ENCODE measurements around the gene DELE1. TPM values are rescaled to one million over a fixed set of nuclear protein-coding genes. Genes with fewer than 3 reads are reported as not detected.
"Not testable (repeated sequence)": the region's sequence is repeated elsewhere in the genome, so short reads cannot be mapped to it uniquely, and the experiment has no call there.

Gene DELE1
- total RNA-seq, 1 donor from 2014 or later, result 37.8 TPM

DNA sequence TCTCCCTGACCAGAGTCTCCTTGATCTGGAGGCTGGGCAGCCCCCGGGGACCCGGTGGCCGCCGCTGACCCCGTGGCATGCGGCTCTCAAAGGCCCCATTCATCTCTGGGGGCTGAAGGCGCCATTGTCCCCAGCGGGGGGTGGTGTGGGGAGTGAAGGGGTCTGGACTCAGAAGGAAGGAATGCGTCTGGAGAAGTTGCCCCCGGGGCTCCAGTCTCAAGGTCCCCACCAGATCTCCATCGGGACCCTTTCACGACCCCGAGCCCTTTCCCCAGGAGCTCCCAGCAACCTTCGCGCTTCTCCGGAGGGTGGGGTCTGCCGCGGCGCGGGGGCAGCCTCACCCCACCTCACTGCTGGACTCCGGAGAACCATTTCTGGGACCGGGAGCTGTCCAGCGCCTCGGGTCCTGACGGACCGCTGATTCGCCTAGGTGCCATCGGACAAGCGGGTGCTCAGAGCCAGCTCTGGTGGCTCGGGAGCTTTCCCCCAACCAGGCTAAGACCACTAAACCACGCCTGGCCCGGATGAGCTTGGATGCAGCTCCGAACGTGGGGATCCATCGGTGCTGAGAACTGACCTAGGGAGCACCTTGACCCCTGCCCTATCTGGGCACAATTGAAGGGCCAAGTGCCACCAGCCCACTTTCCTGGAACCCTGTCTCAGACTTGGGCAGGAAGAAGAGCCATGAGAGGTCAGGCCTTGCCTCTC, 40.3 kb upstream of the DELE1 start:
- ATAC-seq (no peak), DNase-seq (ENCODE audit: low spot score) (peak; percentile 47)

- DNase-seq (ENCODE audit: low spot score) (no peak), ATAC-seq (no peak)
These were observed 39.8 kb upstream of the DELE1 start for GRCh38 chr5:141883892-141884318.

GRCh38 chr5:141889282-141889871, 34.3 kb upstream of the DELE1 start:
- DNase-seq (ENCODE audit: low spot score) (peak; percentile 22), ATAC-seq (peak; percentile 72)

DNA sequence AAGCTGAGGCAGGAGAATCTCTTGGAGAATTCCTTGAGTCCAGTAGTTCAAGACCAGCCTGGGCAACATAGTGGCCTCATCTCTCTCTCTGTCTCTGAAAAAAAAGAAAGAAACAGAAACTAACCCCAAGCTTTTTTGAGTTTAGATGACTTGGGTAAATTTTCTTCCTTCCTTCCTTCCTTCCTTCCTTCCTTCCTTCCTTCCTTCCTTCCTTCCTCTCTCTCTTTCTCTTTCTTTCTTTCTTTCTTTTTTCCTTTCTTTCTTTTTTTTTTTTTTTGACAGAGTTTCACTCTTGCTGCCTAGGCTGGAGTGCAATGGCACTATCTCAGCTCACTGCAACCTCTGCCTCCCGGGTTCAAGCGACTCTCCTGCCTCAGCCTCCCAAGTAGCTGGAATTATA, 33.2 kb upstream of the DELE1 start:
- not testable (repeated sequence) for DNase-seq (ENCODE audit: low spot score); ATAC-seq

GRCh38 chr5:141897425-141897824, 26.2 kb upstream of the DELE1 start:
- ATAC-seq, result no peak
- DNase-seq (ENCODE audit: low spot score), result no peak

DNA sequence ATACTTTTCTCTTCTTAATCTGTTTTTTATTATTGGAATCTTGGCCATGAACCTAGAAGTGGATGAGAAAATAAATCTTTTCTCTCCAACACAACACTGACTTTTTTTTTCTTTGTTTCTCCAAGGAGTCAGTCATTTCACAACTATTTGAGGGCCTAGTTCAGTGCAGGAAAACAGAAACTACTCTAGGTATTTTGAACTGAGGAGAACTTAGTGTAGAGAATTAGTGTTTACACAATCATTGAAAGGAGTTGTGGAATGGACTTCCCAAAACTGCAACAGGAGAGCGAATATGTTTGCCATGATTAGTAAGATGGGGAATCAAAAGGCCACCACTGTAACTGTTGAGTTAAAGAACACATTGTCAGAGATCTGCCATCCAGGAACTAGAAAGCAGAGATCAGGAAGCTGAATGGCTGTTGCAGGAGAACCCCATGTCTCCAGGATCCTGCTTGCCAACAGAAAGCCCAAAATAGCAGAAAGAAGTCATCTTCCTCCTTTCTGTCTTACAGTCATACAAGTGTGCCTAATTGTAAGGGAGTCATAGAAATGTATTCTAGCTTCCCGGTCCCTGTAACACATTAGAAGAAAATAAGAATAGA, 25.1 kb upstream of the DELE1 start:
- DNase-seq (ENCODE audit: low spot score), result no peak
- ATAC-seq, result no peak

GRCh38 chr5:141902015-141902814, 21.5 kb upstream of the DELE1 start:
- ATAC-seq, result no peak
- DNase-seq (ENCODE audit: low spot score), result no peak

- ATAC-seq, result no peak
These were observed 20.4 kb upstream of the DELE1 start for GRCh38 chr5:141903261-141903660.

DNA sequence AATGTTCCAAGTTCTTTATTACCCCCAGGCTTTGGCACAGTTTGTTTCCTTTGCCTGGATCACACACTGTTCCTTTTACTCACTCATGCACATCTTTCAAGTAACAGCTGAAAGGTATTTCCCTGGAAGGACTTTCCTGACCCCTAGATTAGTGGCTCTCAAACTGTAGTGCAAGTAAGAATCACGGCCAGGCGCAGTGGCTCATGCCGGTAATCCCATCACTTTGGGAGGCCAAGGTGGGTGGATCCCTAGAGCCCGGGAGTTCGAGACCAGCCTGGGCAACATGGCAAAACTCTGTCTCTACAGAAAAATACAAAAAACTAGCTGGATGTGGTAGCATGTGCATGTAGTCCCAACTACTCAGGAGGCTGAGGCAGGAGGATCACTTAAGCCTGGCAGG, 19.1 kb upstream of the DELE1 start:
- ATAC-seq, result no peak
- no peak for DNase-seq (ENCODE audit: low spot score)

More at GRCh38 chr5:141903261-141903660, 20.4 kb upstream of the DELE1 start:
- DNase-seq (ENCODE audit: low spot score), result no peak

DNA sequence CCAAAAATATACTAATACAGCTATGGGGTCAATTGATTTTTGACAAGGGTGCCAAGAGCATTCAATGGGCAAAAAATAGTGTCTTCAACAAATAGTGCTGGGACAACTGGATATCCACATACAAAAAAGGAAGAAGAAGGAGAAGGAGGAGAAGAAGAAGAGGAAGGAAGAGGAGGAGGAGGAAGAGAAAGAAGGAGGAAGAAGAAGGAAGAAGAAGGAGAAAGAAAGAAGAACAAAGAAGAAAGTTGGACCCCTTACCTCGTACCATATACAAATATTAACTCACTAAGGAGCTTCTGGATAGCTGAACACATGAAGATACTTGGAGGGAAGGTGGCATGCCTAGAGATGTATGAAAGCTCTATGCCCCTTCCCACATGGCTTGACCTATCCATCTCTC, 17.2 kb upstream of the DELE1 start:
- ATAC-seq (no peak), DNase-seq (ENCODE audit: low spot score) (no peak)

- no peak for ATAC-seq
- DNase-seq (ENCODE audit: low spot score), result no peak
These were observed 16.7 kb upstream of the DELE1 start for GRCh38 chr5:141906972-141907371.

- ATAC-seq, result no peak
- no peak for DNase-seq (ENCODE audit: low spot score)
These were observed 14.9 kb upstream of the DELE1 start for GRCh38 chr5:141908796-141909195.

DNA sequence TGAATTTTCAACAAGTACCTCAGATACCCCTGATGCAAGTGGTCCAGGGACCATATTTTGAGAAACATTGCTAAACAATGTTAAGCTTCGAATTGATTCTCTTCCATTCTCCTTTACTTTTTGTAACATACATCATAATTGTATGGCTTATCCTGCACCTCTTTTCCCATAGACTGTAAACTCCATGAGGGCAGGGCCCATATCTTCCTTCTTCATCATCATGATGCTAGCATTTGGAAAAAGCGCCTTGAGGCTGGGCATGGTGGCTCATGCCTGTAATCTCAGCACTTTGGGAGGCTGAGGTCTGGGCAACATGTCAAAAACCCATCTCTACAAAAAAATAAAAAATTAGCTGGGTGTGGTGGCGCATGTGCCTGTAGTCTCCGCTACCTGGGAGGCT, 14.5 kb upstream of the DELE1 start:
- no peak for ATAC-seq
- DNase-seq (ENCODE audit: low spot score), result no peak

DNA sequence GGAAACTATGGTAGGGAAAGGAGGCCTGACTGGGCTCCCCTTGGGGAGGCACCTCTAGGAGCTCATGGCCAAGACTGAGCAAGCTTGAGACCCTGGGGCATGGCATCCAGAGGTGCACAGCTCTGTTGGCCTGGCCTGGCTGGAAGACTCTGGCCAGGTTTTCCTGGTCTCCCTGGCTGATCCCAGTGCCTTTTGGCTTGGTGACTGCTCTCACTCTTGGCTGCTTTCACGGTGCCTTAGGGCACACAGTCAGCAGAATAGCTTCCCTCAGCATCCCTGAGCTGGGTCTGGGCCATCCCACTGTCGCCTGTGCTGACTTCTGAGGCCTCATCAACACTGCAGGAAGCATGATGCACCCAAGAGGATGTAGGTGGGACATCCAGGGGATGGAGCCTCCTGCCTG, 13.4 kb upstream of the DELE1 start:
- ATAC-seq, result peak; percentile 31

GRCh38 chr5:141913560-141914198, 10.0 kb upstream of the DELE1 start:
- DNase-seq (ENCODE audit: low spot score) (no peak), ATAC-seq (no peak)

More for the DNA sequence above, 13.4 kb upstream of the DELE1 start:
- DNase-seq (ENCODE audit: low spot score), result peak; percentile 41

DNA sequence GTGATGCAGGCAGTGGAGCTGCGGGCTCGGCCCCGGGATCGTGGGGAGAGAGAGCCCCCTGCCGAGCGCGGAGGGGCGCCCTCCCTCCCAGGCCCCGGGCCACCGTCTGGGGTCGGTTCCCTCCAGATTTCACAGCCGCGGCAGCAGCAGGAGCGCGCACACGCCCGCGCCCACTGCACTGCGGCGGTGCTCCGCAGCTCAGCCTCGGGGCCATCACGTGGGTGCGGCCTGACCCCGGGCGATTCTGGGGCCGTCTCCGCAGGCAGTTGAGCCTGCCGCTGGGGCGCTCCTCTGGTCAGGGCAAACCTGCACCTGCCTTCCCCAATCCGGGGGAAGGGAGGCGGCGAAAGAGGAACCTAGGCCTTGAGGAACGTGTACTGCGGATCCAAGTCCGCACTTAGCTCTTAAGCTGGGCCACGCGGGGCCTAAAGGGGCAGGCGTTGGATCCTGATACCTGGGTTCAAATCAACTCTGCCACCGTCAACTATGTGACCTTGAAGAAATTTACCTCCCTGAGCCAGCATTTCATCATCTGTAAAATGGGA, 9.4 kb upstream of the DELE1 start:
- peak; percentile 92 for ATAC-seq
- peak; percentile 60 for DNase-seq (ENCODE audit: low spot score)

GRCh38 chr5:141914797-141915196, 8.9 kb upstream of the DELE1 start:
- ATAC-seq (no peak), DNase-seq (ENCODE audit: low spot score) (no peak)

DNA sequence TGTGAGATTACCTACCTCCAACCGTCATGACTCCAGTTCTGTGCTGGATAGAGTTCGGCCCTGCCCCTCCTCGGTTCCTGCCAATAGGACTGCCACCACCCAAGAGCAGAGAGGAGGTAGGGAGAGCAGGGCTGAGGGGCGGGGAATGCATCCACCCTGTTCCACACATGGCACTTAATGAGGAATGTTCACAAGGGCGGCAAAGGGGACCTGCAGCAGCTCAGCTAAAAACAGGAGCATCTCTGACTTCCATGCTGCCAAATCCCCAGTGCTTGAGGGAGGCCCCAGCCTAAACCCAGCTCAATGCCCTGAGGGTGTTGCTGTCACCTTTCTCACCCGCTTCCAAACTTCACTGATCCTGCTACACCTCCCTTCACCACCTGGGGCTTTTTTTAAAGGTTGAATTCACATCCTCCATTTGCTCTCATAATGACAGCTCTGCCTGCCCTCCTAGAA, 7.8 kb upstream of the DELE1 start:
- ATAC-seq, result no peak
- DNase-seq (ENCODE audit: low spot score), result peak; percentile 15

- ATAC-seq, result no peak
- DNase-seq (ENCODE audit: low spot score), result no peak
These were observed 7.1 kb upstream of the DELE1 start for GRCh38 chr5:141916522-141916921.

GRCh38 chr5:141917760-141918159, 5.9 kb upstream of the DELE1 start:
- ATAC-seq (no peak), DNase-seq (ENCODE audit: low spot score) (no peak)
